ENCODE data around the gene ST6GALNAC1. TPM values are rescaled to one million over a fixed set of nuclear protein-coding genes. Genes with fewer than 3 reads are reported as not detected.
A peak's percentile ranks its signal among the peaks of the same experiment; 100 is the strongest.

The ST6GALNAC1 gene
- total and polyA plus RNA-seq, 2 of the 13 experiments (the other 11 are each of a cell fraction or from before 2014, with no cell fraction given): not detected

DNA sequence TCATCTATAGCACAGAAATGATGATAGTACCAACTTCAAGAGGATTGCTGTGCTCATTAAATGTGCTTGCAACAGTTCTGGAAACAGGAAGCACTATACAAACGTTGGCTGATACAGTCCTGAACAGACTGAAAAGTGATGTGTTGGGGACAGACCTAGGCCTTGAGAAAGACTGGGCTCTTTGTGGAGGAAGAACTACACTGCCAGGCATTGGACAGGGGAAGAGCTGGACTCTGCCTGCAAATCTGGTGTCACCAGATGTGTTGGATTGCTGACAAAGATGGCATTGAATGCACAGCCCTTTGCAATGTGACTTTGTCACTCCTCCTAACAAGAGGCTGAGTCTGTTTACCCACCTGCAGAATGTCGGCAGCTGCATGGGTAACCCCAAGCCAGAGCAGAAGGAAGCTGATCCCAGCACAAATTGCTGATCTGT lies 45.5 kb downstream of the ST6GALNAC1 start (continued):
- TF ChIP-seq GATAD2A (CRISPR knock-in tag; IDR thresholded peaks at IDR 0.05) (peak; percentile 14; the same call in 1 of the 2 replicates), ZNF44 (CRISPR knock-in tag; IDR thresholded peaks at IDR 0.05) (0 out of 2 replicates have a peak, but pooled peaks have one; percentile 43), FOXO1 (CRISPR knock-in tag; IDR thresholded peaks at IDR 0.05) (0 out of 2 replicates have a peak, but pooled peaks have one; percentile 15), ZKSCAN1 (IDR thresholded peaks at IDR 0.05; ENCODE audit: low read length) (no peak), ZNF747 (CRISPR knock-in tag; IDR thresholded peaks at IDR 0.05; ENCODE audit: borderline replicate concordance) (0 out of 2 replicates have a peak, but pooled peaks have one; percentile 52), ZNF564 (CRISPR knock-in tag; IDR thresholded peaks at IDR 0.05) (0 out of 2 replicates have a peak, but pooled peaks have one; percentile 56), ZNF274 (CRISPR knock-in tag; IDR thresholded peaks at IDR 0.05) (0 out of 2 replicates have a peak, but pooled peaks have one; percentile 61), ZBTB3 (CRISPR knock-in tag; IDR thresholded peaks at IDR 0.05; ENCODE audit: borderline replicate concordance, low read depth) (no peak), KDM3A (CRISPR knock-in tag; IDR thresholded peaks at IDR 0.05; ENCODE audit: low read depth) (no peak), WIZ (CRISPR knock-in tag; IDR thresholded peaks at IDR 0.05) (no peak), PPARG (CRISPR knock-in tag; conservative IDR thresholded peaks at IDR 0.05) (no peak), YEATS4 (CRISPR knock-in tag; IDR thresholded peaks at IDR 0.05; ENCODE audit: borderline replicate concordance) (no peak), ZNF260 (CRISPR knock-in tag; IDR thresholded peaks at IDR 0.05; ENCODE audit: borderline replicate concordance, low read depth) (no peak), NAIF1 (CRISPR knock-in tag; IDR thresholded peaks at IDR 0.05; ENCODE audit: borderline replicate concordance) (no peak), MAZ (IDR thresholded peaks at IDR 0.05; ENCODE audit: borderline replicate concordance, low read depth, low read length) (no peak), MAZ (CRISPR knock-in tag; IDR thresholded peaks at IDR 0.05; ENCODE audit: low read depth) (0 out of 2 replicates have a peak, but pooled peaks have one; percentile 30), ZNF780A (CRISPR knock-in tag; IDR thresholded peaks at IDR 0.05) (no peak), PRMT3 (CRISPR knock-in tag; IDR thresholded peaks at IDR 0.05; ENCODE audit: borderline replicate concordance, low read depth) (no peak), NFKB2 (CRISPR knock-in tag; IDR thresholded peaks at IDR 0.05; ENCODE audit: borderline replicate concordance) (no peak)
- TF ChIP-seq, protein P1, sequence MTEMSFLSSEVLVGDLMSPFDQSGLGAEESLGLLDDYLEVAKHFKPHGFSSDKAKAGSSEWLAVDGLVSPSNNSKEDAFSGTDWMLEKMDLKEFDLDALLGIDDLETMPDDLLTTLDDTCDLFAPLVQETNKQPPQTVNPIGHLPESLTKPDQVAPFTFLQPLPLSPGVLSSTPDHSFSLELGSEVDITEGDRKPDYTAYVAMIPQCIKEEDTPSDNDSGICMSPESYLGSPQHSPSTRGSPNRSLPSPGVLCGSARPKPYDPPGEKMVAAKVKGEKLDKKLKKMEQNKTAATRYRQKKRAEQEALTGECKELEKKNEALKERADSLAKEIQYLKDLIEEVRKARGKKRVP (CRISPR knock-in tag; IDR thresholded peaks at IDR 0.05): no peak
- TF ChIP-seq, protein P2, sequence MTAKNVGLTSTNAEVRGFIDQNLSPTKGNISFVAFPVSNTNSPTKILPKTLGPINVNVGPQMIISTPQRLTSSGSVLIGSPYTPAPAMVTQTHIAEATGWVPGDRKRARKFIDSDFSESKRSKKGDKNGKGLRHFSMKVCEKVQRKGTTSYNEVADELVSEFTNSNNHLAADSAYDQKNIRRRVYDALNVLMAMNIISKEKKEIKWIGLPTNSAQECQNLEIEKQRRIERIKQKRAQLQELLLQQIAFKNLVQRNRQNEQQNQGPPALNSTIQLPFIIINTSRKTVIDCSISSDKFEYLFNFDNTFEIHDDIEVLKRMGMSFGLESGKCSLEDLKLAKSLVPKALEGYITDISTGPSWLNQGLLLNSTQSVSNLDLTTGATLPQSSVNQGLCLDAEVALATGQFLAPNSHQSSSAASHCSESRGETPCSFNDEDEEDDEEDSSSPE (CRISPR knock-in tag; IDR thresholded peaks at IDR 0.05): no peak
- TF ChIP-seq, protein P3, sequence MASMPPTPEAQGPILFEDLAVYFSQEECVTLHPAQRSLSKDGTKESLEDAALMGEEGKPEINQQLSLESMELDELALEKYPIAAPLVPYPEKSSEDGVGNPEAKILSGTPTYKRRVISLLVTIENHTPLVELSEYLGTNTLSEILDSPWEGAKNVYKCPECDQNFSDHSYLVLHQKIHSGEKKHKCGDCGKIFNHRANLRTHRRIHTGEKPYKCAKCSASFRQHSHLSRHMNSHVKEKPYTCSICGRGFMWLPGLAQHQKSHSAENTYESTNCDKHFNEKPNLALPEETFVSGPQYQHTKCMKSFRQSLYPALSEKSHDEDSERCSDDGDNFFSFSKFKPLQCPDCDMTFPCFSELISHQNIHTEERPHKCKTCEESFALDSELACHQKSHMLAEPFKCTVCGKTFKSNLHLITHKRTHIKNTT (CRISPR knock-in tag; IDR thresholded peaks at IDR 0.05): no peak
- TF ChIP-seq, protein P4, sequence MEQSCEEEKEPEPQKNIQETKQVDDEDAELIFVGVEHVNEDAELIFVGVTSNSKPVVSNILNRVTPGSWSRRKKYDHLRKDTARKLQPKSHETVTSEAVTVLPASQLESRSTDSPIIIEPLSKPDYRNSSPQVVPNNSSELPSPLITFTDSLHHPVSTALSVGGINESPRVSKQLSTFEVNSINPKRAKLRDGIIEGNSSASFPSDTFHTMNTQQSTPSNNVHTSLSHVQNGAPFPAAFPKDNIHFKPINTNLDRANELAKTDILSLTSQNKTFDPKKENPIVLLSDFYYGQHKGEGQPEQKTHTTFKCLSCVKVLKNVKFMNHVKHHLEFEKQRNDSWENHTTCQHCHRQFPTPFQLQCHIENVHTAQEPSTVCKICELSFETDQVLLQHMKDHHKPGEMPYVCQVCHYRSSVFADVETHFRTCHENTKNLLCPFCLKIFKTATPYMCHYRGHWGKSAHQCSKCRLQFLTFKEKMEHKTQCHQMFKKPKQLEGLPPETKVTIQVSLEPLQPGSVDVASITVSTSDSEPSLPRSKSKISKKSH (CRISPR knock-in tag; IDR thresholded peaks at IDR 0.05; ENCODE audit: borderline replicate concordance): no peak
- TF ChIP-seq, protein P5, sequence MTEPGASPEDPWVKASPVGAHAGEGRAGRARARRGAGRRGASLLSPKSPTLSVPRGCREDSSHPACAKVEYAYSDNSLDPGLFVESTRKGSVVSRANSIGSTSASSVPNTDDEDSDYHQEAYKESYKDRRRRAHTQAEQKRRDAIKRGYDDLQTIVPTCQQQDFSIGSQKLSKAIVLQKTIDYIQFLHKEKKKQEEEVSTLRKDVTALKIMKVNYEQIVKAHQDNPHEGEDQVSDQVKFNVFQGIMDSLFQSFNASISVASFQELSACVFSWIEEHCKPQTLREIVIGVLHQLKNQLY (CRISPR knock-in tag; IDR thresholded peaks at IDR 0.05): no peak
- TF ChIP-seq, protein P6, sequence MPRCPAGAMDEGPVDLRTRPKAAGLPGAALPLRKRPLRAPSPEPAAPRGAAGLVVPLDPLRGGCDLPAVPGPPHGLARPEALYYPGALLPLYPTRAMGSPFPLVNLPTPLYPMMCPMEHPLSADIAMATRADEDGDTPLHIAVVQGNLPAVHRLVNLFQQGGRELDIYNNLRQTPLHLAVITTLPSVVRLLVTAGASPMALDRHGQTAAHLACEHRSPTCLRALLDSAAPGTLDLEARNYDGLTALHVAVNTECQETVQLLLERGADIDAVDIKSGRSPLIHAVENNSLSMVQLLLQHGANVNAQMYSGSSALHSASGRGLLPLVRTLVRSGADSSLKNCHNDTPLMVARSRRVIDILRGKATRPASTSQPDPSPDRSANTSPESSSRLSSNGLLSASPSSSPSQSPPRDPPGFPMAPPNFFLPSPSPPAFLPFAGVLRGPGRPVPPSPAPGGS (CRISPR knock-in tag; IDR thresholded peaks at IDR 0.05): 0 out of 2 replicates have a peak, but pooled peaks have one; percentile 58

Data from HepG2 (cell line).